ENCODE data around the gene PTER.

PTER gene

GRCh38 chr10:16472828-16473227, 36.0 kb downstream of the PTER start:
- DNase-seq, result no peak

GRCh38 chr10:16477757-16478156, 40.9 kb downstream of the PTER start:
- DNase-seq, result no peak

GRCh38 chr10:16478801-16479200, 42.0 kb downstream of the PTER start:
- DNase-seq, result no peak

- DNase-seq, result no peak
Observed at GRCh38 chr10:16481052-16481728, 44.4 kb downstream of the PTER start.

- DNase-seq, result no peak
Observed at GRCh38 chr10:16483241-16483917, 46.6 kb downstream of the PTER start.

- DNase-seq, result no peak
Observed at GRCh38 chr10:16490511-16490910, 53.7 kb downstream of the PTER start.

- DNase-seq, result no peak
Observed at GRCh38 chr10:16491933-16492332, 55.1 kb downstream of the PTER start.

- DNase-seq, result no peak
Observed at GRCh38 chr10:16493884-16494536, 57.2 kb downstream of the PTER start.

- no peak for DNase-seq
Observed at GRCh38 chr10:16497911-16498310, 61.1 kb downstream of the PTER start.

GRCh38 chr10:16505161-16505560, 68.4 kb downstream of the PTER start:
- DNase-seq, result no peak

- no peak for DNase-seq
Observed at GRCh38 chr10:16509996-16510395, 73.2 kb downstream of the PTER start.

- no peak for DNase-seq
Observed at GRCh38 chr10:16510843-16511242, 74.0 kb downstream of the PTER start.

- DNase-seq, result no peak
Observed at GRCh38 chr10:16518822-16519221, 82.0 kb downstream of the PTER start.

- DNase-seq, result no peak
Observed at GRCh38 chr10:16519250-16519907, 82.6 kb downstream of the PTER start.

- DNase-seq, result no peak
Observed at GRCh38 chr10:16519908-16520861, 83.4 kb downstream of the PTER start.

GRCh38 chr10:16520900-16521299, 84.1 kb downstream of the PTER start:
- no peak for DNase-seq

GRCh38 chr10:16521311-16522016, 84.7 kb downstream of the PTER start, which contains the start of gene C1QL3:
Gene C1QL3, minus strand, starts transcription at chr10:16521879. Its CDS starts 814 bp downstream, at chr10:16521065.
- DNase-seq, result no peak

- DNase-seq, result no peak
Observed at GRCh38 chr10:16527452-16527851, 90.6 kb downstream of the PTER start.

- DNase-seq, result no peak
Observed at GRCh38 chr10:16529853-16530252, 93.0 kb downstream of the PTER start.

- no peak for DNase-seq
Observed at GRCh38 chr10:16536155-16536554, 99.3 kb downstream of the PTER start.

GRCh38 chr10:16544099-16544498, 107.3 kb downstream of the PTER start:
- DNase-seq, result no peak

- DNase-seq, result no peak
Observed at GRCh38 chr10:16544591-16544990, 107.8 kb downstream of the PTER start.
